HG03342 (cell line): Measurements from ENCODE around the gene TAF12.
A peak's percentile ranks its signal among the peaks of the same experiment; 100 is the strongest.
"Not testable (repeated sequence)": the region's sequence is repeated elsewhere in the genome, so short reads cannot be mapped to it uniquely, and the experiment has no call there.

Experiments
- ATAC-seq: cut with Tn5 transposase; IDR thresholded peaks from one replicate; pipeline ENCODE4 v1.9.1; 2021; ENCODE audit warnings: mild to moderate bottlenecking, moderate library complexity; ENCODE audit not compliant: unreplicated experiment

The TAF12 gene

DNA sequence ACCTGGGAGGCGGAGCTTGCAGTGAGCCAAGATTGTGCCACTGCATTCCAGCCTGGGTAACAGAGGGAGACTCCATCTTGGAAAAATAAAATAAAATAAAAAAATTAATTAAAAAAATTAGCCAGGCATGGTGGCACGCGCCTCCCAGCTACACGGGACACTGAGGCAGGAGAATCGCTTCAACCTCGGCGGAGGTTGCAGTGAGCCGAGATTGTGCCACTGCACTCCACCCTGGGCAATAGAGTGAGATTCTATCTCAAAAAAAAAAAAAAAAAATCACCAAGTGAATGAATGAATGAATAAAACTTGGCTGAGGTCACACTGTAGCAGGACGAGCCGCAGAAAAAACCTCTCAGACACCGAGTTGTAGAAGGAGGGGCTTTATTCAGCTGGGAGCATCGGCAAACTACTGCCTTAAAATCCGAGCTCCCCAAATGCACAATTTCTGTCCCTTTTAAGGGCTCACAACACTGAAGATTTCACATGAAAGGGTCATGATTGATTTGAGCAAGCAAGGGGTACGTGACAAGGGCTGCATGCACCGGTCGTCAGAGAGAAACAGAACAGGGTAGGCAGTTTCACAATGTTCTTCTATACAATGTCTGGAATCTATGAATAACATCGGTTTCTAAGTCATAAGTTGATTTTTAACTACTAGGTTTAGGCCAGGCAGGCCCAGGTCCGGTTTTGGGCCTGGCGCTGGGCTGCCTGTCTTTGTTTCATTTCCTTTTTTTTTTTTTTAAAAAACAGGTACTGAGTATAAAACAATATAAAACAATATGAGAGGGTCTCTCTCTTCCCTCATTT lies 56.1 kb downstream of the TAF12 start:
- ATAC-seq = not testable (repeated sequence)

DNA sequence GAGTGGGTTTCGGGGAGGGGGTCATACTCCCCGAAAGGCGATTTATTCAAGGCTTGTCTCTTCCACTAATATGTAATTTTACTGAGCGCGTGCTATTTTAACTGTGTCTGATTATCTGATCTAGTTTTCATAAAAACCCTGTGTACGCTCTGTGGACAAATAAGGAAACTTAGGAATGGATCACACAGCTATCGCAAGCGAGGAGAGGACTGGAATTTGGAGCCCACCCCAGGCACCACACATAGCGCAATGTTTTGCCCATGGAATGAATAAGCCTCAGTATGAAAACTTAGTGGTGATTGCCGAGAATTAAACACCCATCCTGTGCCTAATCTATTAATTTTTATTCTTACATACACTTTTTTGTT lies 60.6 kb downstream of the TAF12 start:
- no peak for ATAC-seq

DNA sequence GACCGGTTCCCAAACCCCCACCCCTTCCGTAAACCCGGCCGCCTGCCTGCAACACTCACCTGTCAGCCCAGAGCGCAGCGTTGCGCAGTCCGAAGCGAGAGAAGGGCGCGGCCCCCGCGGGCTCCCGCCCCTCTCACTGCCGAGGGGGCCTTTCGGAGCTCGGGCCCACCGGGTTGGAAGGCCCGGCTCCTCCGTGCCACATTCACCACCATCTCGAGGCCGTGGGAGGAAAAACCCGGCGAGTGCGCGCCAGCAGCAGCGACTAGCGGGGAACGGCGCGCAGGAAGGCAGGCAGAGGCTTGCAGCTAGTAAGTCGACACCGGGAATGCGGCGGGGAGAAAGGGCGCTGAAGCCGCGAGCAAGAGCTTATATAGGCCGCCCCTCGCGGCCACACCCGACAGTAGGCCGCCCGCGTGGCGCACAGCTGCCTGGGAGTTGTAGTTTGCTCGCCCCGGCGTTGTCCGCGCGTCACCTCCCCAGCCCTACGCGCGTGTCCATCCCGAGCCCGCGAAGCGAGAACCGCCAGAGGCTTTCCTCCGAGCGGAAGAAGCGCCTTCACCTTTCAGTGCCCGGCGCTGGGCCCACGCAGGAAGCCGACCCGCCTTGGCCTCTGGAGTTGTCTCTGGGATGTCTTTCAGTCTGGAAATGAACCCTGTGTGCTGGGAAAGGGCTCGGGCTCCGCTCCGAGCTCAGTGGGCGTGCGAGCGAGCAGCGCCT lies 61.2 kb downstream of the TAF12 start:
- ATAC-seq = peak; percentile 81

DNA sequence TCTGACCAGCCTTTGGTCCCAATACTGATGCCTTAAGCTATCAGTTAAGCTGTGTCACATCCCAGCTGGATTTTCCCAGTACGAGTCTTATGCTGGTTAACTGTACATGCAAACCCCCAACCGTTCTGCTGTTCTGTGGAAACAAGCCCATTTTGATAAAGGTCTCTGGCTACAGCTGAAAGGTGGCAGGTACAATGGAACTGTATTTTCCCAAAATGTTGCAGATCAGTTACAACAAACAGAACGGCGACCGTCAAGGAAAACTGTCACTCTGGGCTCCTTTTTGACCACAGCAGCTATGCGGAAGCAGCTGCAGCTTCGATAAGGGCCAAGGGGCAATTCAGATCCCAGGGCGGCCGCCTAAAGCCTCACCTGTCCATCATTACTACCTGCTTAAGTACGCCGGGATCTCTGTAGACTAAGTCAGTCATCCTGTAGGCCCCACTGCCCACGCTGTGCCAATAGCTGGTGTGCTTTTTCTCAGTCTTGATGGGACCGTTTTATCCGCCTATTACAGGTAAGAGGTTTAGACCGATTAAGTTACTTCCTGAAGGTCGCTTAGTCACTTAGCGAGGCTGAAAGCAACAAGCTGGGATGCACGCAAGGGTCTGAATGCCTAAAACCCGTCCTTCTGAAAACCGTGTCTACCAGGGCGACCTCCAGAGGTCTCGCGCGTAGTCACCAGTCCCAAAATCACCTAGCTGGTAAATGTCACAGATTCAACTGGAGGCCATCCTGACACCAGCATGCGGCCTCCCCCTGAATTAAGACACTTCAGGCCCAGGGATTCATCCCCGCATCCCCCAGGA lies 61.9 kb downstream of the TAF12 start:
- ATAC-seq = peak; percentile 13

DNA sequence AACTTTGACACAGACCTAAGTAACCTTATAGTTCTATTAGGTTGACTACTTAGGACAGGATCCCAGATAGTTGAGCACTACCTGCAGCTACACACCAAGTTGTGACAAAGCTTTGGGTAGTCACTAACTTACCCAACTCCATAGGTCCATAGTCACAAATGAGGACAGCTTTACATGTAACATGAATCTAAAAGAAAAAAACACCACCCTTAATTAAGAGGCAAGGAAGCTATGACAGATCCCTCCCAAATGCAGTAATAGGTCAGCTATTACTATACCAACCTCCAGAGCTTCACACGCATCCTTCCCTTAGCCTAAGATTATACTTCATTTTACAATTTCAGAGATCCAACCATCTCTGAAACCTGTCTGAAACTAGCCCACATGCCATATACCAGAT lies 63.5 kb downstream of the TAF12 start:
- no peak for ATAC-seq

DNA sequence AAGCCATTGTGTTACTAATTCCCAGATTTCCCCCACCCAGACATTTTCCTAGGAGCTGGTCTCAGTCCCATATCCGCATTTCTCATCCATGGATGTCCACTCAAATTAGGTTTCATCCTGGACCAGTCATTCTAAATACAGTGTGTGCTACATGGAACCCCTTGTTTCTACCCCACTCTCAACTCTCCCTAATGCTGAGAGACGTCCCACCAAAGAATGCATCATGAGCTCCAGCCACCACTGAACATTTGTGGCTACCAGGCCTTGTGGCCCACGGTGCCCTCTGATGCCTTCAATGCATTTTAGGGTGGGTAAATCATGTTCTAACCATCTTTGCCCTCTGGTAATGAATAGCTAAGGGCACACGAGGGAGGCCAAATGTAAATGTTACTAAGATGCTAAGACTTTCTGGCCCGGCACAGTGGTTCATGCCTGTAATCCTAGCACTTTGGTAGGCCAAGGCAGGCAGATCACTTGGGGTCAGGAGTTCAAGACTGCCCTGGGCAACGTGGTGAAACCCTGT lies 64.1 kb downstream of the TAF12 start:
- ATAC-seq = no peak

DNA sequence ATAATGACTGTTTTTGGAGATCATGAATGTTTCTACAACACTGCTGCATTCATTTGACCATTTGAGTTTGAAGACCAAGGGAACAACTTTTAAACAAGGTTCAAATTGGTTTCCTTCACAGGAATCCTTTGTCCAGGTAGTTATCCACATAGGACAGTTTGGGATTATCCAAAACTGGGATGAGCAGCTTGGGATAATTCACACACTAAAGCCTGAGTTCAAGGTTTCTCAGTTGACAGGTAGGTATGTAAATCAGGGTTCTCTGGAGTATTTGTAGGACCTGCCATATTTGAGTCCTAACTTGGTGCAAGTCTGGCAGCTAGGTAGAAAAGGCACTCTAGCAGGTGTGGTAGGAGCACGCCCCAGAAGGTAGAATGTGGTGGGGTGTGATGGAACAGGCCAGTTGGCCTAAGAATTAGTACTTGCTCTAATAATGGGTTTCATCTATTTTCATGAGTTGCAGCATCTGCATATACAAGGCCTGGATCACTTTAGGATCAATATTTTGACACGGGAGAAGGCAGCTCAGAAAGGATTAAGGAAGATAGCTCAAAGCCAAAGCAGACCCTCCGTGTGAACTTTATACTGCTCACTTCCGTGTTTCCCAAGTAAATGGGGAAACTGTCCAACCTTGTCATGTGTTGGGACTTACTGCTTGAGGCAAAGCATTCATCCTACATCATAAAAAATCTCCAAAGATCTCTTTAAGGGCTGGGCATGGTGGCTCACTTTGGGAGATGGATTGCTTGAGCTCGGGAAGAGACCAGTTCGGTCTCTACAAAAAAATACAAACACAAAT lies 64.9 kb downstream of the TAF12 start:
- no peak for ATAC-seq

DNA sequence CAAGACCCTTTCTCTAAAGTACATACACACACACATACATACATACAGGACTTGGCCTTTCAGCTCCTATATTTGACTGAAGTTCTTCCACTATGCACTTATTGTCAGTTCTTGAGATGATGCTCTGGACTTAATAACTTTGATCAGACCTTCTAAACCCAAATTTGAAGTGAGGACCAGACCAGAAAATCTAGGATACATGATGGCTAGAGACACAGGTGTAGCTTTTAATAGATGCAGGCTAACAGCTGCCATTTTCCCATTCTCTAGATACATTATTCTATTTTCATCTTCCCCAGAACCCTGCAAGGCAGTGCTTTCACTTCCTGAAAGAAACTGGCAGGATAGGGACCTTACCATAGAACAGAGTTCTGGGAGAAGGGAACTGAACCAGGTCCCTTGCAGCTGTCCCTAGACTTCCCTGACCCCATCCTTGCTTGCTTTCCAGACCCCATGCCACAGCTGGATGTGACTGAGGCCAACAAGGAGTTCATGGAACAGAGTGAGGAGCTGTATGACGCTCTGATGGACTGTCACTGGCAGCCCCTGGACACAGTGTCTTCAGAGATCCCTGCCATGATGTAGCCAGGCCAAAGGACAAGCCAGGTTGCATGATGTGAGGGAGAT lies 65.7 kb downstream of the TAF12 start:
- no peak for ATAC-seq

DNA sequence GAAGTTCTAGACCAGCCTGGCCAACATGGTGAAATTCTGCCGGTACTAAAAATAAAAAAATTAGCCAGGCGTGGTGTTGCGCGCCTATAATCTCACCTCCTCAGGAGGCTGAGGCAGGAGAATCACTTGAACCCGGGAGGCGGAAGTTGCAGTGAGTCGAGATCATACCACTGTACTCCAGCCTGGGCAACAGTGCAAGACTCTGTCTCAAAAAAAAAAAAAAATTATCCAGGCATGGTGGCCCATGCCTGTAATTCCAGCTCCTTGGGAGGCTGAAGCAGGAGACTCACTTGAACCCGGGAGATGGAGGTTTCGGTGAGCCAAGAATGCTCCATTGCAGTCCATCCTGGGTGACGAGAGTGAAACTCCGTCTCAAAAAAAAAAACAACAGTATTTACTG lies 69.3 kb downstream of the TAF12 start:
- no peak for ATAC-seq

DNA sequence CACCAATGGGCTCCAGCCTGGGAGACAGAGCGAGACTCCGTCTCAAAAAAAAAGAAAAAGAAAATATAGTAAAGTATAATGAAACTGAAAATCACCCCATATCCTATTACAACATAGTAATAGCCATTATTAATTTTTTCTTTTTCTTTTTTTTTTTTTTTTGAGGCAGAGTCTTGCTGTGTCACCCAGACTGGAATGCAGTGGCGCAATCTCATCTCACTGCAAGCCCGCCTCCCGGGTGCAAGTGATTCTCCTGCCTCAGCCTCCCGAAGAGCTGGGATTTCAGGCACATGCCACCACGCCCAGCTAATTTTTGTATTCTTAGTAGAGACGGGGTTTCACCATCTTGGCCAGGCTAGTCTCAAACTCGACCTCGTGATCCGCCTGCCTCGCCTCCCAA lies 70.0 kb downstream of the TAF12 start:
- ATAC-seq = not testable (repeated sequence)

DNA sequence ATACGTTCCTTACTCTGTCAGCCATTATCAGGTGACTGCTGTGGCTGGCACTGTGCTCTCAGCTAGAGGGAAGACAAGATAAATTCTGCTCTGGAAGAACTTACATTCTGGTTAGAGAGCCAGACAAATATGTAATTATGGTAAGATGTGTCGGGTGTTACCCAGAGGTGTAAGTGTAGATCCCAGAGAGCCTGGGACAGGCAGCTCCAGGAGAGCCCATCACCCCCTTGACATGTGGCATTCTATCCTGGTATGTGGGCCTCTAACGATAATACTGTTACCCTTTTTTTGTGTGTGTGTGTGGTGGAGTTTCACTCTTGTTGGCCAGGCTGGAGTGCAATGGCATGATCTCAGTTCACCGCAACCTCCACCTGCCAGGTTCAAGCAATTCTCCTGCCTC lies 71.0 kb downstream of the TAF12 start:
- no peak for ATAC-seq

DNA sequence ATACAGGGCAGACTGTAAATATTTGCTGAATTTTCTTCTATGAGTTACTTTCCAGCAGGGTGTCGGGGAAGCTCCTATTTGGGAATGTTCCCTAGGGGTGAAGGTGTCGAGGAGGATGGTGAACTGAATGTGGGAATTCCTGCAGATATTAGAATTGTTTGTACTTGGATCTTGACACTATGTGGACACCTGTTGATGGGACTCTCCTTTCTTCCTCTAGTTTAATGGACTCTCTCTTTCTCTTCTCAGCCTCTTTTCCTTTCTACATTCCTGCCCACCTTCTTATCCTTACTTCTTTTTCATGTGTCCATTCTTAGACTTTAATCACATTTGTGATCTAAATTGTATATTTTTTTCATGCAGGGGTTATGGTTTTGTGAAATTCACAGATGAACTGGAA lies 75.9 kb downstream of the TAF12 start:
- ATAC-seq = no peak

DNA sequence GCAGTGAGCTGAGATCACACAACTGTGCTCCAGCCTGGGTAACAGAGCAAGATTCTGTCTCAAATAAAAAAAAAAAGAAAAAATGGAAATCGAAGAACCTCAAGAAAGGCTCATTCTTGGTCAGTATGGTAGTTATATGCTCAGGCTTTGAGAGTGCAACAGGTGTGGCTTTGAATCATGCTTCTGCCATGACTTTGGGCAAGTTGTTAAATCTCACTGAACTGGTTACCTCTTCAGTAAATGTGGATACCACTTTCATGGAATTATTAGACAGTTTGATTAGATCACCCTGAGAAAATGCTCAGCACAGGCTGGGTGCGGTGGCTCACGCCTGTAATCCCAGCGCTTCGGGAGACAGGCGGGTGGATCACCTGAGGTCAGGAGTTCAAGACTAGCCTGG lies 77.1 kb downstream of the TAF12 start:
- no peak for ATAC-seq

DNA sequence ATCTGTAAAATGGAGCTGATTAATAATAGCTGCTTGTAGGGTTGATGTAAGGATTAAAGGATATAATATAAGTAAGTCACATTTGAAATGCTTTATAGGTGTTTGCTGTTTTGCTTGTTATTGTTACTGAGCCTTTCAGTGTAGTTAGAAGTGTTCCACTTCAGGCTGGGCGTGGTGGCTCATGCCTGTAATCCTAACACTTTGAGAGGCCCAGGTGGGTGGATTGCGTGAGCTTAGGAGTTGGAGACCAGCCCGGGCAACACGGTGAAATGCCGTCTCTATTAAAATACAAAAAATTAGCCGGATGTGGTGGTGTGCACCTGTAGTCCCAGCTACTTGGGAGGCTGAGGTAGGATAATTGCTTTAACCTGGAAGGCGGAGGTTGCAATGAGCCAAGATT lies 77.8 kb downstream of the TAF12 start:
- no peak for ATAC-seq

DNA sequence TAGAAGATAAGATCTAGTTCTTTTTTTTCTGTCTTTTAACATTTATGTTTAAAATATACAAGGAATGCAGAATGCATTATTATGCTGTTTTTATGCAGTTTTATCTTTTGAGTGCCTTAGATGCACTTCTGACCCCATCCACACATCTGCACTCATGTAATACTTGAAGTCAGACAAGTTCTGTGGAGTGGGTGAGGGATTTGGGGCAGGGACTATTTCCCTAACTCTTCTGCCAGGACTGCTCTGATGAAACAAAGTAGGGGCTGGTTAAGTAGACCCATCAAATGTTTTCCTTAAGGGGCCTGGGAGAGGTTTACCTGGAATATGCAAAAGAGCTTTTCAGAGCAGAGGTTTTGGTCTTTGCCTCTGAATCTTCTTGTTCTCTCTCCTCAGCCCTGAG lies 78.6 kb downstream of the TAF12 start:
- no peak for ATAC-seq

DNA sequence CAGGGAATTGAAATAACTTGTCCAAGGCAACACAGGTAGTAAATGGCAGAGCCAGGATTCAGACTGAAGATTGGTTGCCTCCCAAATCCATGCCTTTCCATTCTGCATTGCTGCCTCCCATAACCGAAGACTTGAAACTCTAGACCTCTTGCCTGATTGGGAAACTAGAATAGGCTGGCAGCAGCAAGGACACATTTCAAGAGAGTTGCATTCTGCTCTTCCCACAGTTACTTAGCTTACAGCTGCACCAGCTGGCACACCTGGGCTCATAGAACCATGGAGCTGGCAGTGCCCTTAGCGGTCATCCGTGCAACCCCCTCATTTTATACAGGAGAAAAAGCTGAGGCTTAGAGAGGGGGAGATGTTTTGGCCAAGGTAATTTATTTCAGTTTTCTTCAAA lies 82.0 kb downstream of the TAF12 start:
- no peak for ATAC-seq
